Superior temporal gyrus (tissue), 1 donor: ENCODE results near the gene IER5L.
A peak's percentile ranks its signal among the peaks of the same experiment; 100 is the strongest.
"Not testable (repeated sequence)": the region's sequence is repeated elsewhere in the genome, so short reads cannot be mapped to it uniquely, and the experiment has no call there.

Source experiments
- DNase-seq: peaks from one replicate; pipeline ENCODE4 v3.0.0-alpha.2; 2016; ENCODE audit errors: extremely low spot score

The IER5L gene

DNA sequence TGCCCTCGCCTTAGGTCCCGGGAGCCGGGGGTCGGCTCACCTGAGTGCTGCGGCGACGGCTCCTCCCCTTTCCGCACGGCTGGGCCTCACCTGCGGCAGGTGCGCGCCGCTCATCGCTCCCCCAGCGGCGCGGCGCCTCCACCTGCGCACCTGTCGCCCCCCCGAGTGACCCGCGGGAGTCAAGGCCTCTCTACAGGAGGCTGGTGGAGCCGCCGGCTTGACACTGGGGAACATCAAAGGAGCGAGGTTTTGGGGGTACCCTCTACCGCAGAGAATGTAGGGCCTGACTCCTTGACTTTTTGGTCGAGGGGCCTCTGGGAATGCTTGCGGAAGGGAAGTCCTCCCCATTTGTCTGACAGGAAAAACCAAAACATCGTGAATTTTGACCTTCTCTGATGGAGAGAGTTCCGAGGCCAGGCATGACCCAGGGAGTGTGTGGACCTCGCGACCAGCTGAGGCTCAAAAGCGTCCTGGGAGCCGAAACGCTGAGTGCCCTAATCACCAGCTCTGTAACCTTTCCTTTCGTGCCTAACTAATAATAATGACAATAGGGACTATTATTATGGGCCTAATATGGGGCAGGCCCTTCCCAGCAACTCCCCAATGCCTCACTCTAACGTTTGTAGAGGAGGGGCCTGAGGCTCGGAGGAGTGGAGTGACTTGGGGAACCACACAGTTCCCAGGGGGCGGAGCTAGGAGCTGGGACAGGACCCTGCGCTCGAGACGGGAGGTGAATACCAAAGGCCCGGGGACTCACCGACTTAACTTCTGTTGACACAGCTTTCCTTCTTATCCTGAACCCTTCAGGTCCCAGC is 714 bp upstream of the IER5L start:
- no peak for DNase-seq

DNA sequence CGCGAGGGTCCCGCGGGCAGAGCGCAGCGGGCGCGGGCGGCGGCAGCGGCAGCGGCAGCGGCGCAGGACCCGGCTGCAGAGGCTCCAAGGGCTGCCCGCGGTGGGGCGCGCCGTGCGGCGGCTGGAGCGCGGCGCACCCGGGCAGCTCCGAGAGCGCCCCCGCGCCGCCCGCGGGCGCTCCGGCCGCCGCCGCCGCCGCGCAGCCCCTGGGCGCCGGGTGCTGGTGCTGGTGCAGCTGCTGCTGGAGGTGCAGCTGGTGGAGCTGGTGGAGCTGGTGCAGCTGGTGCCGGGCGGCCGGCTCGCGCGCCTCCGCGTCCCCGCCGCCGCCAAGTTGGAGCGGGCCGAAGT is 644 bp downstream of the IER5L start:
- DNase-seq = no peak

GRCh38 chr9:129176701-129177442 is 1.2 kb downstream of the IER5L start:
- DNase-seq = peak; percentile 20

- peak; percentile 66 for DNase-seq
These were observed 2.0 kb downstream of the IER5L start for GRCh38 chr9:129175825-129176633.

DNA sequence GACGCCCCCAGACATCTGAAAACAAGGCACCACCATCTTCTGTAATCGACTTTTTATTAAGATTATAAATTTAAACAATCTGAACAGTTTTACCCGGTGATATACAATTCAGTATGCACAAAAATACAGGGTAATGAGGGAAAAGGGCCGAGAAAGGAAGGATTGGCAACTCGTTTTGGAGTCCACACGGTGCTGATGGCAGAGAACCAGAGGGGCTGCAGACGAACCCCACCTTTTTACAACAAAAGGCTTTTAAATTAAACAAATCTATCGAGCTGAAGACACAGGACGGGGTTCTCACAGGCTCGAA is 2.6 kb downstream of the IER5L start:
- DNase-seq = no peak

- DNase-seq = peak; percentile 44
These were observed 3.1 kb downstream of the IER5L start for GRCh38 chr9:129174724-129175514.

GRCh38 chr9:129174102-129174723 is 3.8 kb downstream of the IER5L start:
- peak; percentile 90 for DNase-seq

- DNase-seq = peak; percentile 13
These were observed 4.6 kb downstream of the IER5L start for GRCh38 chr9:129173296-129174101.

DNA sequence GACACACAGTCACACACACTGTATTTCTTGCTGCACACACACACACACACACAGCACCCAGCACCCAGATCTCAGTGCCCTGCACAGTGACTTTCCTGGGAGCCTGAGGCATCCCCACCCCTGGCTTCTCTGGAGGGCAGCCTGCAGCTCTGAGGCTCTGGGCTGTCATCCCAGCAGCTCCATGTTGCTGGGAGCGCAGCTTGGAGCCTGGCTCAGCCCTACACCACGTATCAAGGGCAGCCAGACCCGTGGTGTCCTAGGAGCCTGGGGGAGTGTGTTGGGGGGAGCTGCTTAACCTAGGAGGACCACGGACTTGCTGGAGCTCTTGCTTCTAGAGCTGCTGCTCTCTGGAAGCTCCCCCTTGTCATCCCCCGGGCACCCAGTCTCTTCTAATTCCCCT is 5.2 kb downstream of the IER5L start:
- DNase-seq = peak; percentile 11

GRCh38 chr9:129171993-129172751 is 5.9 kb downstream of the IER5L start:
- peak; percentile 9 for DNase-seq

GRCh38 chr9:129170229-129170628 is 7.8 kb downstream of the IER5L start:
- no peak for DNase-seq

GRCh38 chr9:129166623-129167557 is 11.2 kb downstream of the IER5L start:
- DNase-seq = peak; percentile 8

GRCh38 chr9:129165198-129165597 is 12.9 kb downstream of the IER5L start:
- no peak for DNase-seq

- DNase-seq = peak; percentile 12
These were observed 13.7 kb downstream of the IER5L start for GRCh38 chr9:129164246-129164930.

- no peak for DNase-seq
These were observed 14.3 kb downstream of the IER5L start for GRCh38 chr9:129163753-129164152.

- not testable (repeated sequence) for DNase-seq
These were observed 14.8 kb downstream of the IER5L start for GRCh38 chr9:129163198-129163670.

DNA sequence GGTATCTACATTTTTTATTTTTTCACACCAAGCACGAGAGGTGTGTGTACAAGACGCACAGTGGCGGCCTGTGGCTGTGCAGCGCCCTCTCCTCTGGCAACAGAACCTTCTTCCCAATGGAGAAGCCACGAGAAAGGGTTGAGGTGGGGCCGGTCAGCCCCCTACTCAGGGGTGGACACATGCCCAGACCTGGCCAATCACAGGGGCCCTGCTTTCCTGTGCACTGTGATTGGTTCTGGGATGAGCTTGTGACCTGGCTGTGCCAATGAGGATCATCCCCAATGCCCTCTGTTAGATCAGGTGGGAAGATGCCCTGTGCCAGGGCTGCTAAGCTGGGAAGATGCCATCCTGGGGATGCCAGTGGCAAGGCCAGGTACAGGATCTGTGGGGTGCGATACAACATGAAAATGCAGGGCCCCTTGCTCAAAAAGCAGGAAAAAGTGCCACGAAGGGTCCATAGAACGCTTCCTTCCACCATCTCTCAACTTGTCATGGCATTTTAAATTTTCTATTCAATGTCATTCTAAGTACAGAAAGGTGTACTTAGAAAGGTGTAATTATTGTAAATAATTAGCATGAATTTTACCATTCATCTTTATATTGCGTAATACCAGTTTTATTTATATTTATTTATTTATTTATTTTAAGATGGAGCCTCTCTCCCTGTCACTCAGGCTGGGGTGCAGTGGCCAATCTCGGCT is 15.4 kb downstream of the IER5L start:
- no peak for DNase-seq
